Memory B cell (primary cell): ENCODE measurements around the gene AMPD2.
"Not testable (repeated sequence)": the region's sequence is repeated elsewhere in the genome, so short reads cannot be mapped to it uniquely, and the experiment has no call there.

ENCODE experiments used
- ATAC-seq: fragments of 150-1000 bp; cut with Tn5 transposase; 2 replicates; pipeline ENCODE4 v1.10.0; 2021; ENCODE audit warnings: low read depth, mild to moderate bottlenecking, moderate library complexity
- DNase-seq, 2 donors: peaks; one replicate each; pipeline ENCODE4 v3.0.0; 2022; ENCODE audit warnings: low spot score in 2 of 2
- H3K27ac Mint-ChIP-seq: one replicate; pipeline ENCODE4 v1.8.0; 2022; ENCODE audit warnings: mild to moderate bottlenecking, moderate library complexity, mixed read lengths
- H3K27me3 Mint-ChIP-seq: one replicate; pipeline ENCODE4 v1.8.0; 2022; ENCODE audit warnings: mixed read lengths
- H3K36me3 Mint-ChIP-seq: one replicate; pipeline ENCODE4 v1.8.0; 2022; ENCODE audit warnings: mild to moderate bottlenecking, mixed read lengths
- H3K4me1 Mint-ChIP-seq: one replicate; pipeline ENCODE4 v1.8.0; 2022; ENCODE audit warnings: mixed read lengths
- H3K4me3 Mint-ChIP-seq: one replicate; pipeline ENCODE4 v1.8.0; 2022; ENCODE audit warnings: mild to moderate bottlenecking, moderate library complexity, mixed read lengths
- H3K9me3 Mint-ChIP-seq: one replicate; pipeline ENCODE4 v1.8.0; 2022; ENCODE audit warnings: mixed read lengths

Gene AMPD2

DNA sequence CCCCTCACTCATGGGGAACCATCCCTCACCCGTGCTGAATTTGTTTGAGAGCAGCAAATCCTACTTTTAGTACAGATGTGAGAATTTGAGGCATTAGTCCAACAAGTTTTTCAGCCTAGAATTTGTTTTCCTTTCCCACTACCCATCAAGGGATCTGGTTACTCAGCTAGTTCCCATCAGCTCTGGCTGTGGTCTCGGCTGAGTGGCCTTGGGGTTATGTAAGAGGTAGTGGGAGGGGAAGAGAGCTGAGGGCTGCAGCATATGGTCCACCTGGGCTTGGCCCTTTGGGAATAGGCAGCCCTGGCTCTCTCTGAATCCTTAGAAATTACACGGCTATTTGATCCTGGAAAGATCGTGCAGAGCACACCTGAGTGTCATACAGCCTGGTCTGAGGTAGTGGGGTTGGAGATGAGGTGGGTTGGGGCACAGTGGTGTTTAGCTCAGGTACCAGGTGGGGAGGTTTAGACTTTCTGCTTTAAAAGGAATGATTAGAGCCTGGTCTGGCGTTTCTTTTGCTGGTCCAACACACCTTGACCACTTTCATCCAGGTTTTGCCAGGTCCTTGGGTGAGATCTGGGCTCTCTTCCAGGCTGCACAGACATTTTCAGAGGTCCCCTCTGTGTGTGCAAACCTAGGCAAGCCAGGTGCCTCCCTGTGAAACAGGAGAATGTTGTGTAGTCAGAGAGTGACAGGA lies 40.5 kb downstream of the AMPD2 start:
- ATAC-seq = no peak
- peak overlapping the region; percentile 75 for H3K27ac Mint-ChIP-seq

DNA sequence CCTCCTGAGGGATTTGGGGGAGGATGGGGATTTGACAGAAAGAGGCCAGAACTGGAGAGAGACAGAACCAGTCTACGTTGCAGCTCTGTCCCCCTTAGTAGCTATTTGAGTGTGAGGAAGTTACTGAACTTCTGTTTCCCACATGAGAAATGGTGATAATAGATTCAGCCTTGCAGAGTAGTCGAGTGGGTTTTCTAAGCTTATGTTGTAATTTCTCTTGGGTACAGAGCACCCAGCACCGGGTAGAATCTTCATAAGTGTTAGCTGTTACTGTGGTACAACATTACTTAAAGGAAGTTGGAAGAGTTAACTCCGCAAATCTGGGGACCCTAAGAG lies 41.0 kb downstream of the AMPD2 start:
- not testable (repeated sequence) for ATAC-seq, DNase-seq, H3K27me3 Mint-ChIP-seq, H3K27ac Mint-ChIP-seq, H3K4me1 Mint-ChIP-seq, H3K9me3 Mint-ChIP-seq, H3K4me3 Mint-ChIP-seq
- peaks cover 13% of the 10 kb centered on the region for H3K36me3 Mint-ChIP-seq

More for the DNA sequence above, 40.5 kb downstream of the AMPD2 start:
- peaks cover 10% of the 10 kb centered on the region for H3K36me3 Mint-ChIP-seq
- H3K27me3 Mint-ChIP-seq = no peaks in the 10 kb centered on the region
- H3K4me1 Mint-ChIP-seq = peaks cover 8% of the 10 kb centered on the region
- H3K9me3 Mint-ChIP-seq = no peaks in the 10 kb centered on the region
- H3K4me3 Mint-ChIP-seq = no peak overlapping the region
- DNase-seq = no peak

DNA sequence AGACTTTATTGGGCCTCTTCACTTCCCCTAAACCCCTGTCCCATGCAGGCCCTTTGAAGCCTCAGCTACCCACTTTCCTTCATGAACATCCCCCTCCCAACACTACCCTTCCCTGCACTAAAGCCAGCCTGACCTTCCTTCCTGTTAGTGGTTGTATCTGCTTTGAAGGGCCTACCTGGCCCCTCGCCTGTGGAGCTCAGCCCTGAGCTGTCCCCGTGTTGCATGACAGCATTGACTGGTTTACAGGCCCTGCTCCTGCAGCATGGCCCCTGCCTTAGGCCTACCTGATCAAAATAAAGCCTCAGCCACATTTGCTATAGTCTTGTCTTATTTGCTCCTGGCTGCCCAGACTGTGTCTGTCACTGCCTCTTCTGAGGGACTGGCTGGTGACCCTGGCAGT lies 41.8 kb downstream of the AMPD2 start:
- no peaks in the 10 kb centered on the region for H3K27me3 Mint-ChIP-seq
- DNase-seq (no peak), ATAC-seq (no peak)
- no peak overlapping the region for H3K4me3 Mint-ChIP-seq
- peaks cover 13% of the 10 kb centered on the region for H3K36me3 Mint-ChIP-seq
- no peak overlapping the region for H3K27ac Mint-ChIP-seq
- no peaks in the 10 kb centered on the region for H3K9me3 Mint-ChIP-seq
- H3K4me1 Mint-ChIP-seq = peaks cover 5% of the 10 kb centered on the region

DNA sequence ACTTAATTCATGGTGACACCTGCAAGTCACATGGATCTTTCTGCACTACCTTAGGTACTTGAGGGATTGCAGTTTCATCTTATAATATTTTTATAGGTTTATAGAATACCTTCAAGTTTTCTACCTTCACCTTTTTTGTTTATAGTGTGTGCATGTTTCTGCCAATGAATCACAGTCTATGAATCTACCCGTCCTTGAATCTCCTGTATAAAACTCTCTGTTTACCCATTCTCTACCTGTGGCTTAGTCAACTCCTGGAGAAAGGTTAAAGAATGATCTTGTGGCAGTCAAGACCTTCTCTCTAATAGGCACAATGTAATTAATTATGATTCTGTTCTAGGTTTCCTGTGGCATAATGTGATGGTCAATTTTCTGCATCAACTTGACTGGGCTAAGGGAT lies 45.0 kb downstream of the AMPD2 start:
- H3K27ac Mint-ChIP-seq = no peak overlapping the region

DNA sequence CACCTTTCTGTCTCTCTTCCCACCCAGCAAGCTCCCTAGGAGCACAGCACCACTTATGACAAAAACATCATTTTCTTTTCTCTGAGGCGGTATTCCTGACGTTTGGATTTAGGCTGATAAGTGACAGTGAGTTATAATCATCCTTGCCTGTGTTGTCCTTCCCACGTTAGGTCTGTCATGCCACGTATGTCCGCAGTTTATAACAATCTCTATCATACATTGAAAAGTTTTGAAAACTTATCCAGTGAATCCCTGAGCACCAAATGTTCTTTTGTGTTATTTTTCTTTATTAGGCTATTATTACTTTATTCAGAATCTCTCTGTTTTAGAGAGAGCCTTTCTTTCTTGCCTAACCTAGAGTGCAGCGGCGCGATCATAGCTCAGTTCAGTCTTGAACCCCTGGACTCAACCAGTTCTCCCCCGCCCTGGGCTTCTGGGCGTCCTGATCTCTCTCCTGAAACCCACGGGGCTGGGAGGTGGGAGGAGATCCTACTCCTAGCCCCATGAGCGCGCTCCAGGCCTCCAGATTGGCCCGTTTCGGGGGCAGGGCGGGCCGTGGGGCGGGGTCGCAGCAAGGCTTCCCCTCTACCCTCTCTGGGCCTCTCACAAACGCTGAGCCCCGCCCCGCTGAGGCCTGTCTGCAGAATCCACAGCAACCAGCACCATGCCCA lies 48.0 kb downstream of the AMPD2 start, which contains the start of gene GSTM2:
Gene GSTM2 (plus strand): TSS at position 606 of the 671 bp plus-strand sequence. CDS start 59 bp downstream, at position 665.
- DNase-seq (peak in 1 of 2 donors; percentile 58), ATAC-seq (peak; percentile 97)
- H3K4me3 Mint-ChIP-seq = peak within 1 kb of the TSS; percentile 78
- H3K36me3 Mint-ChIP-seq = peaks cover 11% of the 10 kb centered on the region
- H3K4me1 Mint-ChIP-seq = peaks cover 11% of the 10 kb centered on the region
- no peaks in the 10 kb centered on the region for H3K27me3 Mint-ChIP-seq
- H3K9me3 Mint-ChIP-seq = no peaks in the 10 kb centered on the region
- no peak within 1 kb of the TSS for H3K27ac Mint-ChIP-seq

More for the DNA sequence above, 45.0 kb downstream of the AMPD2 start:
- H3K27me3 Mint-ChIP-seq = no peaks in the 10 kb centered on the region
- peaks cover 8% of the 10 kb centered on the region for H3K36me3 Mint-ChIP-seq
- no peak overlapping the region for H3K4me3 Mint-ChIP-seq
- ATAC-seq = no peak
- peaks cover 9% of the 10 kb centered on the region for H3K4me1 Mint-ChIP-seq
- no peaks in the 10 kb centered on the region for H3K9me3 Mint-ChIP-seq
- no peak for DNase-seq

DNA sequence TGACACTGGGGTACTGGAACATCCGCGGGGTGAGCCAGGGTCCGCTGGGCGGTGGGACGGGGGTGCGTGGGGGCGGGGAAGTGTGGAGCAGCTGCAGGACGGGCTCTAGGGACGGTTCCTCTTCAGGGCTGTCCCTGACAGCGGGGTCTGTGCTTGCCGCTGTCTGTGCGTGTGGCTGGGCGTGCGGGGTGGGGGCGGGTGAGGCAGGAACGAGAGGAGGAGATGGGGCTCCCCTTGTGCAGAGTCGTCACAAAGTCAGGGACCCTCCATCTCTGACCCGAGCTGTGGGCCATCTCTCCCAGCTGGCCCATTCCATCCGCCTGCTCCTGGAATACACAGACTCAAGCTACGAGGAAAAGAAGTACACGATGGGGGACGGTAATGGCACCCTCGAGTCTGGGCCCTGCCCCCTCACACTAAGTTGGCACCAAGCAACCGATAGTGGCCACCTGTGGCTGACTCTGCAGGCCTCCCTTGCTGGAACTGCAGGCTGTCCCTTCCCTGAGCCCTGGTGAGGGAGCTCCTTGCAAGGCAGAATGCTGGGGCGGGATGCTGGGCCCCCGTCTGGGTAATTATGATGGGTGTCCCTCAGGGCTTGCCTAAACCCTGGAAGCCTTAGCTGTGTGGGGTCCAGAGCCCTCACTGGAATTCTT lies 48.6 kb downstream of the AMPD2 start:
- peaks cover 11% of the 10 kb centered on the region for H3K4me1 Mint-ChIP-seq
- no peak for ATAC-seq
- H3K27ac Mint-ChIP-seq = no peak overlapping the region
- peak overlapping the region; percentile 78 for H3K4me3 Mint-ChIP-seq
- no peaks in the 10 kb centered on the region for H3K9me3 Mint-ChIP-seq
- no peaks in the 10 kb centered on the region for H3K27me3 Mint-ChIP-seq
- peaks cover 11% of the 10 kb centered on the region for H3K36me3 Mint-ChIP-seq
- no peak for DNase-seq

DNA sequence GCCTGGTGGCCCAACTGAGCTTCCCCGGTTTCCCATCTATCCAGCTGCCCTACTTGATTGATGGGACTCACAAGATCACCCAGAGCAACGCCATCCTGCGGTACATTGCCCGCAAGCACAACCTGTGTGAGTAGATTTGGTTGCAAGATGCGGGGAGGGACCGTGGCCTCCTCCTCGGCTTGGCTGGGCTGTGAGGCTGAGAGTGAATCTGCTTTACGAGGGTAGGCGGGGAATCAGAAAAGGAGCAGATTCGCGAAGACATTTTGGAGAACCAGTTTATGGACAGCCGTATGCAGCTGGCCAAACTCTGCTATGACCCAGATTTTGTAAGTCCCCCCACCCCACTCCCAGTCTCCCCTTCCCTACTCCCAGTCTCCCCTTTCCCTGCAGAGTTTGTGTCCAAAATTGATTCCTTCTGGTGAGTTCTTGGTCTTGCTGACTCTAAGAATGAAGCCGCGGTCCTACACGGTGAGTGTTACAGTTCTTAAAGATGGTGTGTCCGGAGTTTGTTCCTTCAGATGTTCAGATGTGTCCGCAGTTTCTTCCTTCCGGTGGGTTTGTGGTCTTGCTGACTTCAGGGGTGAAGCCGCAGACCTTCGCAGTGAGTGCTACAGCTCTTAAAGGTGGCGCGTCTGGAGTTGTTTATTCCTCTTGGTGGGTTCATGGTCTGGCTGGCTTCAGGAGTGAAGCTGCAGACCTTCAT lies 49.8 kb downstream of the AMPD2 start:
- Mint-ChIP-seq H3K4me3 (peak overlapping the region; percentile 68), H3K4me1 (peaks cover 9% of the 10 kb centered on the region), H3K27me3 (no peaks in the 10 kb centered on the region), H3K36me3 (peaks cover 11% of the 10 kb centered on the region), H3K27ac (no peak overlapping the region), H3K9me3 (no peaks in the 10 kb centered on the region)
- no peak for ATAC-seq
- DNase-seq = no peak

DNA sequence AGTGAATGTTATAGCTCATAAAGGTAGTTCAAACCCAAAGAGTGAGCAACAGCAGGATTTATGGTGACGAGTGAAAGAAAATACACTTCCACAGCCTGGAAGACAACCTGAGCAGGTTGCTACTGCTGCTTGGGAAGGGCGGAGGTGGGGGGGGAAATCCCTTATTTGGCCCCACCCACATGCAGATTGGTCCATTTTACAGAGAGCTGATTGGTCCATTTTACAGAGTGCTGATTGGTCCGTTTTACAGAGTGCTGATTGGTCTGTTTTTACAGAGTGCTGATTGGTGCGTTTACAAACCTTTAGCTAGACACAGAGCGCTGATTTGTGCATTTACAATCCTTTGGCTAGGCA lies 50.3 kb downstream of the AMPD2 start:
- H3K36me3 Mint-ChIP-seq = peaks cover 11% of the 10 kb centered on the region
- H3K4me3 Mint-ChIP-seq = peak overlapping the region; percentile 68

DNA sequence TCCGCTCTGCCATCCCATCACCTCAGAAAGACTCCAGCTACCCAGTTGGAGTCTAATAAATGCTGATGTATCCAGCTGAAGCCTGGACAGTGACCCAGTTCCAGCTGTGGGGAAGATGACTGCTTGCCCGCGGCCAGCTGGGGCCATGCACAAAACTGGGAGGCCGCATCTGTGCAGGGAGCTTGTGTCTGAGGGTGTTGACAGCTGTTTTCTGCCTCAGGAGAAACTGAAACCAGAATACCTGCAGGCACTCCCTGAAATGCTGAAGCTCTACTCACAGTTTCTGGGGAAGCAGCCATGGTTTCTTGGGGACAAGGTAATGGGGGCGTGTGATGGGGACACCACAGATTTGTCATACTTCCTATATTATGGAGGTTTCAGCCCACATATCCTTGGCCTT lies 51.4 kb downstream of the AMPD2 start:
- no peak for DNase-seq
- no peak overlapping the region for H3K27ac Mint-ChIP-seq
- no peaks in the 10 kb centered on the region for H3K9me3 Mint-ChIP-seq
- no peaks in the 10 kb centered on the region for H3K27me3 Mint-ChIP-seq
- no peak overlapping the region for H3K4me3 Mint-ChIP-seq
- ATAC-seq = no peak
- H3K4me1 Mint-ChIP-seq = peaks cover 9% of the 10 kb centered on the region
- peaks cover 8% of the 10 kb centered on the region for H3K36me3 Mint-ChIP-seq

More for the DNA sequence above, 50.3 kb downstream of the AMPD2 start:
- ATAC-seq, H3K27me3 Mint-ChIP-seq, DNase-seq, H3K9me3 Mint-ChIP-seq, H3K4me1 Mint-ChIP-seq, H3K27ac Mint-ChIP-seq: not testable (repeated sequence)

DNA sequence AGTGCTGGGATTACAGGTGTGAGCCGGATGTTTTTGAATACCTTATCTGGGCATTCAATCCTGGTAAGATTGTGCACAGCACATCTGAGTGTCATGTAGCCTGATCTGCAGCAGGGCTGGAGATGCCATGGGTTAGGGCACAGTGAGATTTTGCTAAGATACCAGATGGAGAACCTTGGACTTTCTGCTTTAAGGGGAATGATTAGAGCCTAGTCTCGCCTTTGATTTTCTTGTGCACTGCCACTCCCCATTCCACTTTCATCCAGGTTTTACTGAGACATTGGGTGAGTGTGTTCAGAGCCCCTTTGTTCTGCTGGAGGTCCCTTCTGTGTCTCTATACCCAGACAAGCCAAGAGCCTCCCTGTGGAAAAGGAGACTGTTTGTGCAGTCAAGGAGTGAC lies 54.2 kb downstream of the AMPD2 start:
- ATAC-seq, DNase-seq, H3K9me3 Mint-ChIP-seq, H3K36me3 Mint-ChIP-seq, H3K4me1 Mint-ChIP-seq, H3K4me3 Mint-ChIP-seq, H3K27ac Mint-ChIP-seq, H3K27me3 Mint-ChIP-seq: not testable (repeated sequence)

DNA sequence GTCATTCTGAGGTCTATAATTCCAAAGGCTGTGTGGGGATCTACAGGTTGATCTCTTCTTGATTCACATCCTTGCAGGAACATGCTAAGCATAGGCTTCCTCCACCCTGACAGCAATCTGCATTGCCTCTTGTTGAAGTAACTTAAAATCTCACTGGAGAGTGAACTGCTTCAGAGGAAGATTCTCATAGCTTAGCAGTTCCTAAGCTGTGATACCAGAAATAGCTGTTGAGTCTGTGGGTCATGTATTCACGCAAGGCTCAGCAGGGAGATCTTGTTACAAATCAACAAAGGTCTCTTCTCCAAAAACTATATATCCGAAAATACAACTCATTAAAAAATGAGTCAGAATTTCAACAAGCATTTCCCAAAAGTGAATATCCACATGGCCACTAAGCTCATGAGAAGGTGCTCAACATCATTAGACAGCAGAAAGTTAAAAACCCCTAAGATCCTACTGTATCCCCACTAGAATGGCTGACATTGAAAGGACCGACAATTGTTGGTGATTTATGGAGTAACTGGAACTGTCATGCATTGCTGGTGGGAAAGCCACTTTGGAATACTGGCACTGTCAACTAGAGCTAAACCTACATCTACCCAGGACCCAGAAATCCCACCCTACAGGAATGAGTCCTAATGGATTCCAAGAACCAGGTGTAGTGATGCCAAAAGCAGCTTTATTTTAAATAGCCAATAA lies 57.2 kb downstream of the AMPD2 start:
- not testable (repeated sequence) for H3K27me3 Mint-ChIP-seq, H3K4me3 Mint-ChIP-seq, ATAC-seq, DNase-seq, H3K27ac Mint-ChIP-seq, H3K9me3 Mint-ChIP-seq, H3K4me1 Mint-ChIP-seq, H3K36me3 Mint-ChIP-seq

DNA sequence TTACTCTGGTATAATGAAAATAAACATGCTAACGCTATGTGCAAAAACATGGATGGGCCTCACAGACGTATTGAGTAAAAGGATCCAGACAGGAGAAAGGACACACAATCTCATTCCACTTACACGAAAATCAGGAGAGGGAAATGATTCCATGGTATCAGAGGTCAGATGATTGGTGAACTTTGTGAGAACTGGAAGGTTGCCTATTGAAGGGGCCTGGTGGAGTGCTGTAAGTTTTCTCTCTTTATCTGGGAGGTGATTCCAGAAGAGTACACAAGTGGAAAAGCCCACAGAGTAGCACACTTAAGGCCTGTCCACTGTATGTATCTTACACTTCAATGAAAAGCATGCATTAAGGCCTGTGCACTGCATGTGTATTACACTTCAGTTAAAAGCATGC lies 57.8 kb downstream of the AMPD2 start:
- H3K9me3 Mint-ChIP-seq = no peaks in the 10 kb centered on the region
- ATAC-seq (no peak), DNase-seq (no peak)
- no peak overlapping the region for H3K4me3 Mint-ChIP-seq
- no peaks in the 10 kb centered on the region for H3K4me1 Mint-ChIP-seq
- H3K27me3 Mint-ChIP-seq = no peaks in the 10 kb centered on the region
- no peaks in the 10 kb centered on the region for H3K36me3 Mint-ChIP-seq
- H3K27ac Mint-ChIP-seq = no peak overlapping the region

DNA sequence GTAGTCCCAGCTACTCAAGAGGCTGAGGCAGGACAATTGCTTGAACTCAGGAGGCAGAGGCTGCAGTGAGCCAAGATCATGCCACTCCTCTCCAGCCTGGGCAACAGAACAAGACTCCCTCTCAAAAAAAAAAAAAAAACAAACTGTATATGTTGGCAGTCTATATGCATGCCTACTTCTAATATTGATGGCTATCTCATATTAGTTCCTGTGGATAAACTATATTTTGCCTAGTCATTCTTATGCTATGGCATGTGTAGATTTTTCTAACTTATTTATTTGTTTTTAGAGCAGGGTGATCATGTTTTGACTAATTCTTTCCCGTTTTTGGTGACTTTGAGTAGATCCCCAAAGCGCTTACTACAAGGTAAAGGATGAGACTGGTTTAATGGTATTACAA lies 59.0 kb downstream of the AMPD2 start:
- ATAC-seq, H3K4me3 Mint-ChIP-seq, H3K27ac Mint-ChIP-seq, H3K36me3 Mint-ChIP-seq, H3K9me3 Mint-ChIP-seq, DNase-seq, H3K4me1 Mint-ChIP-seq, H3K27me3 Mint-ChIP-seq: not testable (repeated sequence)
